ENCODE data around the gene GPSM1.

The GPSM1 gene

GRCh38 chr9:136290508-136291000, 36.8 kb upstream of the GPSM1 start:
- DNase-seq: peak in 1 of 5 donors; percentile 6

- DNase-seq: peak in 1 of 5 donors; percentile 7
Observed at GRCh38 chr9:136291306-136292025, 35.9 kb upstream of the GPSM1 start.

- DNase-seq: peak in 1 of 5 donors; percentile 6
Observed at GRCh38 chr9:136292026-136292538, 35.3 kb upstream of the GPSM1 start.

GRCh38 chr9:136292591-136293448, 34.5 kb upstream of the GPSM1 start:
- no peak for DNase-seq

GRCh38 chr9:136293476-136294077, 33.8 kb upstream of the GPSM1 start:
- DNase-seq: no peak

GRCh38 chr9:136294437-136294836, 32.9 kb upstream of the GPSM1 start:
- peak in 1 of 5 donors; percentile 2 for DNase-seq

- no peak for DNase-seq
Observed at GRCh38 chr9:136295055-136295454, 32.3 kb upstream of the GPSM1 start.

- peak in 1 of 5 donors; percentile 2 for DNase-seq
Observed at GRCh38 chr9:136295542-136296433, 31.6 kb upstream of the GPSM1 start.

- peak in 1 of 5 donors; percentile 3 for DNase-seq
Observed at GRCh38 chr9:136296434-136297015, 30.8 kb upstream of the GPSM1 start.

GRCh38 chr9:136297016-136297691, 30.2 kb upstream of the GPSM1 start:
- peak in 1 of 5 donors; percentile 2 for DNase-seq

- no peak for DNase-seq
Observed at GRCh38 chr9:136297766-136298735, 29.3 kb upstream of the GPSM1 start.

- no peak for DNase-seq
Observed at GRCh38 chr9:136299116-136299515, 28.2 kb upstream of the GPSM1 start.

GRCh38 chr9:136299541-136299940, 27.8 kb upstream of the GPSM1 start:
- DNase-seq: no peak

GRCh38 chr9:136300016-136300545, 27.3 kb upstream of the GPSM1 start:
- no peak for DNase-seq

- no peak for DNase-seq
Observed at GRCh38 chr9:136300866-136301265, 26.5 kb upstream of the GPSM1 start.

GRCh38 chr9:136302527-136302926, 24.8 kb upstream of the GPSM1 start:
- DNase-seq: no peak

GRCh38 chr9:136303066-136303824, 24.1 kb upstream of the GPSM1 start:
- no peak for DNase-seq

GRCh38 chr9:136303825-136304416, 23.4 kb upstream of the GPSM1 start, which contains the start of gene CCDC187:
Gene CCDC187 (minus strand): TSS chr9:136304094. CDS start chr9:136303830, 264 bp downstream.
- no peak for DNase-seq
